H9 (cell line): ENCODE results near the gene AKR1B15. TPM values are rescaled to one million over a fixed set of nuclear protein-coding genes. Genes with fewer than 3 reads are reported as not detected.

Experiments
- DNase-seq: peaks from one replicate; pipeline ENCODE4 v3.0.0-alpha.2; 2017
- H2AFZ ChIP-seq: one replicate; pipeline ENCODE4 v1.6.1; 2013; ENCODE audit warnings: mild to moderate bottlenecking, low read length, control low read depth, moderate library complexity
- H2AK5ac ChIP-seq: 2 replicates; pipeline ENCODE4 v1.6.1; 2013; ENCODE audit warnings: low read length, control low read depth, mixed read lengths; ENCODE audit not compliant: insufficient read length
- H2BK120ac ChIP-seq: one replicate; pipeline ENCODE4 v1.6.1; 2013; ENCODE audit warnings: low read depth, mild to moderate bottlenecking, low read length, control low read depth, inconsistent platforms; ENCODE audit not compliant: poor library complexity, severe bottlenecking
- H2BK12ac ChIP-seq: 2 replicates; pipeline ENCODE4 v1.6.1; 2013; ENCODE audit warnings: low read length, control low read depth, mixed read lengths, low read depth; ENCODE audit not compliant: insufficient read length
- H2BK15ac ChIP-seq: 2 replicates; pipeline ENCODE4 v1.6.1; 2013; ENCODE audit warnings: low read depth, low read length, control low read depth
- H2BK20ac ChIP-seq: one replicate; pipeline ENCODE4 v1.6.1; 2013; ENCODE audit warnings: low read depth, mild to moderate bottlenecking, low read length, control low read depth, inconsistent platforms; ENCODE audit not compliant: poor library complexity, severe bottlenecking
- H2BK5ac ChIP-seq: 2 replicates; pipeline ENCODE4 v1.6.1; 2013; ENCODE audit warnings: low read length, control low read depth, mixed read lengths; ENCODE audit not compliant: insufficient read length
- H3K14ac ChIP-seq: 2 replicates; pipeline ENCODE4 v1.6.1; 2013; ENCODE audit warnings: low read length, control low read depth; ENCODE audit not compliant: insufficient read depth
- H3K18ac ChIP-seq: 2 replicates; pipeline ENCODE4 v1.6.1; 2013; ENCODE audit warnings: low read depth, mild to moderate bottlenecking, mixed read lengths, low read length, control low read depth; ENCODE audit not compliant: insufficient read length
- H3K23ac ChIP-seq: 2 replicates; pipeline ENCODE4 v1.6.1; 2013; ENCODE audit warnings: low read length, control low read depth, mixed read lengths, low read depth; ENCODE audit not compliant: insufficient read length
- H3K23me2 ChIP-seq: 2 replicates; pipeline ENCODE4 v1.6.1; 2013; ENCODE audit warnings: low read depth, mild to moderate bottlenecking, mixed read lengths, low read length, control low read depth; ENCODE audit not compliant: insufficient read length, poor library complexity, severe bottlenecking
- H3K27ac ChIP-seq: 2 replicates; pipeline ENCODE4 v1.5.1; 2013; ENCODE audit warnings: low read length, control low read depth, mixed read lengths, low read depth; ENCODE audit not compliant: insufficient read length
- H3K27me3 ChIP-seq: 2 replicates; pipeline ENCODE4 v1.6.1; 2013; ENCODE audit warnings: low read length, control low read depth, inconsistent platforms; ENCODE audit not compliant: insufficient read depth
- H3K4ac ChIP-seq: 2 replicates; pipeline ENCODE4 v1.6.1; 2013; ENCODE audit warnings: low read depth, mild to moderate bottlenecking, control low read depth, inconsistent platforms, low read length, moderate library complexity
- H3K4me1 ChIP-seq: 2 replicates; pipeline ENCODE4 v1.6.1; 2013; ENCODE audit warnings: low read length, control low read depth, inconsistent platforms; ENCODE audit not compliant: insufficient read depth
- H3K4me2 ChIP-seq: 2 replicates; pipeline ENCODE4 v1.6.1; 2013; ENCODE audit warnings: low read length, control low read depth, mixed read lengths; ENCODE audit not compliant: insufficient read length, insufficient read depth
- H3K56ac ChIP-seq: 2 replicates; pipeline ENCODE4 v1.6.1; 2013; ENCODE audit warnings: low read depth, mild to moderate bottlenecking, mixed read lengths, low read length, control low read depth; ENCODE audit not compliant: insufficient read length
- H3K79me1 ChIP-seq: 2 replicates; pipeline ENCODE4 v1.6.1; 2013; ENCODE audit warnings: low read depth, mild to moderate bottlenecking, moderate library complexity, low read length, control low read depth, inconsistent platforms; ENCODE audit not compliant: insufficient read depth, poor library complexity, severe bottlenecking
- H3K79me2 ChIP-seq: 2 replicates; pipeline ENCODE4 v1.6.1; 2013; ENCODE audit warnings: low read length, control low read depth, inconsistent platforms; ENCODE audit not compliant: insufficient read depth
- H3K9ac ChIP-seq: 2 replicates; pipeline ENCODE4 v1.6.1; 2013; ENCODE audit warnings: low read length, control low read depth, mixed read lengths; ENCODE audit not compliant: insufficient read length; ENCODE audit errors: extremely low read depth
- H3K9me3 ChIP-seq: one replicate; pipeline ENCODE4 v1.6.1; 2013; ENCODE audit warnings: low read depth, low read length, inconsistent platforms; ENCODE audit not compliant: control insufficient read depth
- H3T11ph ChIP-seq: one replicate; pipeline ENCODE4 v1.6.1; 2013; ENCODE audit warnings: mild to moderate bottlenecking, low read length, control low read depth, inconsistent platforms
- H4K20me1 ChIP-seq: one replicate; pipeline ENCODE4 v1.6.1; 2013; ENCODE audit not compliant: control insufficient read depth, insufficient read length, insufficient read depth
- H4K5ac ChIP-seq: 2 replicates; pipeline ENCODE4 v1.6.1; 2013; ENCODE audit warnings: low read depth, mild to moderate bottlenecking, mixed read lengths, low read length, control low read depth; ENCODE audit not compliant: insufficient read length
- H4K8ac ChIP-seq: replicated peaks from 2 replicates; pipeline ENCODE4 v1.6.1; 2013; ENCODE audit warnings: low read length, control low read depth, mixed read lengths, low read depth; ENCODE audit not compliant: insufficient read length
- H4K91ac ChIP-seq: 2 replicates; pipeline ENCODE4 v1.6.1; 2013; ENCODE audit warnings: low read depth, mild to moderate bottlenecking, moderate library complexity, mixed read lengths, low read length, control low read depth; ENCODE audit not compliant: insufficient read length
- H3K27ac Mint-ChIP-seq, 3 experiments: 2 replicates in 2 of 3; 3 replicates in 1 of 3; pipeline ENCODE4 v1.8.0; 2020 to 2021; ENCODE audit warnings: mixed read lengths in 3 of 3, mild to moderate bottlenecking in 1 of 3, moderate library complexity in 1 of 3
- H3K27me3 Mint-ChIP-seq: 2 replicates; pipeline ENCODE4 v1.8.0; 2021; ENCODE audit warnings: low read depth, mild to moderate bottlenecking, moderate library complexity, mixed read lengths
- H3K36me3 Mint-ChIP-seq, 3 experiments: 2 replicates in 2 of 3; 3 replicates in 1 of 3; pipeline ENCODE4 v1.8.0; 2020 to 2021; ENCODE audit warnings: low read depth in 3 of 3, mixed read lengths in 3 of 3; ENCODE audit not compliant: insufficient read depth in 1 of 3
- H3K4me1 Mint-ChIP-seq, 2 experiments: 2 replicates each; pipeline ENCODE4 v1.8.0; 2020; ENCODE audit warnings: mixed read lengths in 2 of 2
- H3K4me3 Mint-ChIP-seq, 2 experiments: 2 replicates in 1 of 2; 3 replicates in 1 of 2; pipeline ENCODE4 v1.8.0; 2020 to 2021; ENCODE audit warnings: mild to moderate bottlenecking in 2 of 2, mixed read lengths in 2 of 2, moderate library complexity in 1 of 2
- H3K9me3 Mint-ChIP-seq, 2 experiments: 2 replicates in 1 of 2; 3 replicates in 1 of 2; pipeline ENCODE4 v1.8.0; 2020; ENCODE audit warnings: mild to moderate bottlenecking in 2 of 2, mixed read lengths in 2 of 2, moderate library complexity in 1 of 2
- WGBS: extraction: QIAGEN DNeasy Blood & Tissue Kit; methylation state at CpG from one replicate; pipeline ENCODE4 v1.1.7; 2013; ENCODE audit warnings: missing lambda C conversion rate, low lambda C conversion rate, mixed read lengths; ENCODE audit not compliant: insufficient read length; ENCODE audit errors: extremely low coverage; 5-methylcytosine and 5-hydroxymethylcytosine counted together
- total RNA-seq: library from RNA; stranded (reverse); gene quantifications from 2 replicates; pipeline ENCODE4 v1.2.1, GENCODE V29; 2021
- TF ChIP-seq, protein P1 (sequence below): fragments of 200-600 bp; sonication (generic); conservative IDR thresholded peaks from 3 replicates; pipeline ENCODE4 v1.8.0; 2021; ENCODE audit warnings: antibody characterized with exemption, mild to moderate bottlenecking

The AKR1B15 gene
- total RNA-seq, 1 experiment from 2014 or later = not detected

DNA sequence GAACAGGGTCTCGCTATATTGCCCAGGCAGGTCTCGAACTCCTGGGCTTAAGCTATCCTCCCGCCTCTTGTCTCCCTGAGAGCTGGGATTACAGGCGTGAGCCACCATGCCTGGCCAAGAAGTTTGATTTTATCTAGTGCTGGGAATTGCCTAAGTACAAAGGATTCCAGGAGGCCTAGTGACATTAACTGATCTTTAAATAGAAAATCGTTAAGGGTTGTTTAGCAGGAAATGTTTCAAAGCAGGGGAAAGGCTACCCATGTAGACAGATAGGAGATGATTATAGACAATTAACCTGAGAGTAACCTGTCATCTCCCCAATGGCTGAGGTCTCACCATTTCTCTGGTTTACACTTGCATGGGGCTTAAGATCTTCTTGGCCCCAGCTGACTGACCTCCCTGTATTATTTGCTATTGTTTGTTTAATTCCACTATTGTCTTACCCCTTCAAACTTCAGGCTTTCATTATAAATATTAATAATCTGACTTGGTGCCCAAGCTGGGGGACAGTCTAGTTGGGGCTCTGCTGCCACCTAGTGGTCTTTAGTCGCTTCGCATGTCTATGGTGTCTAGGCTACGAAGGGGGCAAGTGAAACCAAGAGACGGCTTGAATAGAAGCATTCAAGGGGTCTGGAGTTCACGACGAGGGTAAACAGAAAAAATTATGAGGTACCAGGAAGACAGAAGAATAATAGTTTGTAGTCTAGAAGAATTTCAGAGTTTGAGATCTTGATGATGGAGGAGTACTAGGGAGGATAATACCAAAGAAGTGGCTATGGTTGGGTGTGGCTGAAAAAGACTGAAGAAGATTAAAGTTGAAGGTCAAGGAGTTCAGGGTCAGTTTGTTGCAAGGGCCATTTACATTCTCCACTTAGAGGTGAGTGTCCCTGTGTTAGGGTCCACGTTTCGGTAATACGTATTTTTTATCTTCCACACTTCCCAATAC, 57.3 kb downstream of the AKR1B15 start:
- peak; percentile 51 for DNase-seq

More for the DNA sequence above, 57.3 kb downstream of the AKR1B15 start:
- Histone ChIP-seq H2BK20ac (no peak overlapping the region), H3K9me3 (no peaks in the 10 kb centered on the region), H2AK5ac (no peak overlapping the region), H4K5ac (no peak overlapping the region), H2BK12ac (no peak overlapping the region), H3K4me1 (no peaks in the 10 kb centered on the region), H4K8ac (no peak overlapping the region), H3K56ac (no peak overlapping the region), H3K27ac (no peak overlapping the region), H3K18ac (no peak overlapping the region), H2BK15ac (no peak overlapping the region), H3K4ac (no peak overlapping the region), H3K27me3 (peaks cover 2% of the 10 kb centered on the region; the same call in 1 of the 2 replicates), H3K4me2 (no peak overlapping the region), H3T11ph (no peak overlapping the region), H3K23ac (no peak overlapping the region), H3K23me2 (no peaks in the 10 kb centered on the region), H2BK120ac (no peak overlapping the region), H3K79me1 (no peaks in the 10 kb centered on the region), H4K91ac (no peak overlapping the region), H3K14ac (no peak overlapping the region), H3K9ac (no peak overlapping the region), H4K20me1 (no peaks in the 10 kb centered on the region), H2AFZ (no peak overlapping the region), H3K79me2 (no peaks in the 10 kb centered on the region), H2BK5ac (no peak overlapping the region)
- Mint-ChIP-seq H3K27me3 (peaks cover 11% of the 10 kb centered on the region), H3K27ac (no peak overlapping the region), H3K9me3 (no peaks in the 10 kb centered on the region), H3K4me3 (no peak overlapping the region), H3K4me1 (peaks cover 2% of the 10 kb centered on the region in 2 experiments; a peak in 3 of 4 replicates), H3K36me3 (no peaks in the 10 kb centered on the region)
- TF ChIP-seq, protein P1, sequence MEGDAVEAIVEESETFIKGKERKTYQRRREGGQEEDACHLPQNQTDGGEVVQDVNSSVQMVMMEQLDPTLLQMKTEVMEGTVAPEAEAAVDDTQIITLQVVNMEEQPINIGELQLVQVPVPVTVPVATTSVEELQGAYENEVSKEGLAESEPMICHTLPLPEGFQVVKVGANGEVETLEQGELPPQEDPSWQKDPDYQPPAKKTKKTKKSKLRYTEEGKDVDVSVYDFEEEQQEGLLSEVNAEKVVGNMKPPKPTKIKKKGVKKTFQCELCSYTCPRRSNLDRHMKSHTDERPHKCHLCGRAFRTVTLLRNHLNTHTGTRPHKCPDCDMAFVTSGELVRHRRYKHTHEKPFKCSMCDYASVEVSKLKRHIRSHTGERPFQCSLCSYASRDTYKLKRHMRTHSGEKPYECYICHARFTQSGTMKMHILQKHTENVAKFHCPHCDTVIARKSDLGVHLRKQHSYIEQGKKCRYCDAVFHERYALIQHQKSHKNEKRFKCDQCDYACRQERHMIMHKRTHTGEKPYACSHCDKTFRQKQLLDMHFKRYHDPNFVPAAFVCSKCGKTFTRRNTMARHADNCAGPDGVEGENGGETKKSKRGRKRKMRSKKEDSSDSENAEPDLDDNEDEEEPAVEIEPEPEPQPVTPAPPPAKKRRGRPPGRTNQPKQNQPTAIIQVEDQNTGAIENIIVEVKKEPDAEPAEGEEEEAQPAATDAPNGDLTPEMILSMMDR = peak; percentile 94
- no CpG with 5 or more reads among the region's 14 CpGs for WGBS
